Measurements from ENCODE around the gene PRH2. TPM values are rescaled to one million over a fixed set of nuclear protein-coding genes. Genes with fewer than 3 reads are reported as not detected.

PRH2 gene
- total and polyA plus RNA-seq, 2 of the 8 experiments (the other 6 are each of a cell fraction or from before 2014, with no cell fraction given): not detected

GRCh38 chr12:10960211-10960610, 31.2 kb downstream of the PRH2 start (continued):
- TF ChIP-seq, protein P1, sequence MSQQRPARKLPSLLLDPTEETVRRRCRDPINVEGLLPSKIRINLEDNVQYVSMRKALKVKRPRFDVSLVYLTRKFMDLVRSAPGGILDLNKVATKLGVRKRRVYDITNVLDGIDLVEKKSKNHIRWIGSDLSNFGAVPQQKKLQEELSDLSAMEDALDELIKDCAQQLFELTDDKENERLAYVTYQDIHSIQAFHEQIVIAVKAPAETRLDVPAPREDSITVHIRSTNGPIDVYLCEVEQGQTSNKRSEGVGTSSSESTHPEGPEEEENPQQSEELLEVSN (IDR thresholded peaks at IDR 0.05): no peak
- TF ChIP-seq MAX (IDR thresholded peaks at IDR 0.05): no peak
- TF ChIP-seq POLR2AphosphoS5 (IDR thresholded peaks at IDR 0.05; ENCODE audit: low read depth, low read length): no peak
- TF ChIP-seq CREB1 (IDR thresholded peaks at IDR 0.05): no peak
- TF ChIP-seq SAP30 (IDR thresholded peaks at IDR 0.05; ENCODE audit: insufficient read depth, insufficient replicate concordance, low read length): no peak
- TF ChIP-seq GABPA (IDR thresholded peaks at IDR 0.05; ENCODE audit: borderline replicate concordance, insufficient read depth, low read length): no peak
